Transverse colon (tissue), 4 donors: ENCODE data around the gene SBF2. TPM values are rescaled to one million over a fixed set of nuclear protein-coding genes. Genes with fewer than 3 reads are reported as not detected.

ENCODE experiments used
- DNase-seq: peaks from one replicate; pipeline ENCODE4 v3.0.0-alpha.2; 2019
- H3K27ac ChIP-seq, 4 donors: fragments of 200-600 bp; sonication (generic); 2 replicates each; pipeline ENCODE4 v1.5.1; 2016 to 2018; ENCODE audit warnings: inconsistent platforms in 4 of 4
- H3K27me3 ChIP-seq: fragments of 200-600 bp; sonication (generic); 2 replicates; pipeline ENCODE4 v1.5.1; 2017; ENCODE audit warnings: inconsistent platforms
- H3K36me3 ChIP-seq, 4 donors: fragments of 200-600 bp; sonication (generic); 2 replicates each; pipeline ENCODE4 v1.5.1; 2017 to 2019; ENCODE audit warnings: inconsistent platforms in 4 of 4
- H3K4me1 ChIP-seq, 4 donors: fragments of 200-600 bp; sonication (generic); 2 replicates each; pipeline ENCODE4 v1.5.1; 2017 to 2020; ENCODE audit warnings: inconsistent platforms in 4 of 4
- H3K4me3 ChIP-seq, 4 donors: fragments of 200-600 bp; sonication (generic); 1 replicate in 1 of 4; 2 replicates in 3 of 4; pipeline versions ENCODE4 v1.5.1 to v1.6.1; 2017 to 2019; ENCODE audit warnings: inconsistent platforms in 4 of 4
- H3K9me3 ChIP-seq, 2 donors: fragments of 200-600 bp; sonication (generic); 2 replicates each; pipeline ENCODE4 v1.5.1; 2017 to 2019; ENCODE audit warnings: inconsistent platforms in 2 of 2
- EP300 ChIP-seq: sonication (generic); formaldehyde crosslinking; IDR thresholded peaks from one replicate; pipeline ENCODE4 v1.6.1; 2017; ENCODE audit warnings: antibody characterized with exemption, low read depth
- POLR2A ChIP-seq: fragments of 450-650 bp; IDR thresholded peaks from one replicate; pipeline ENCODE4 v1.6.1; 2016; ENCODE audit warnings: antibody characterized with exemption, mild to moderate bottlenecking, moderate library complexity
- POLR2AphosphoS5 ChIP-seq, 3 donors: sonication (generic); formaldehyde crosslinking; IDR thresholded peaks; one replicate each; pipeline ENCODE4 v1.6.1; 2016; ENCODE audit warnings: antibody characterized with exemption in 3 of 3
- WGBS, 2 donors: methylation state at CpG; one replicate each; pipeline ENCODE4 v1.1.5; 2018; ENCODE audit warnings: low coverage in 1 of 2; 5-methylcytosine and 5-hydroxymethylcytosine counted together
- in situ Hi-C, 4 donors: fragments of 200-750 bp; cut with MboI; loops; one replicate each; pipeline versions ENCODE4 v1.15.0 to v1.15.1; 2017; ENCODE audit warnings: low sequenced_read_pairs in 3 of 4, low pct_ligation_motif_present in 1 of 4, low pct_unique_long_range_greater_than_20kb in 1 of 4
- intact Hi-C: fragments of 100-400 bp; cut with DNase I; formaldehyde crosslinking; loops from one replicate; pipeline ENCODE4 v1.15.1; 2023; ENCODE audit warnings: low total_unique reads
- total RNA-seq, 4 donors: library from RNA; depleted of rRNA; stranded (reverse); fragments of >200 nt; gene quantifications; one replicate each; pipeline ENCODE4 v1.1.0, GENCODE V29; 2016
- TF ChIP-seq, protein P1 (sequence below), 5 experiments: fragments of 200-600 bp in 3 of 5; fragments of 450-650 bp in 2 of 5; sonication (generic) in 3 of 5; IDR thresholded peaks; 1 replicate in 2 of 5; 2 replicates in 3 of 5; pipeline ENCODE4 v1.5.1; 2016 to 2017; ENCODE audit warnings: antibody characterized with exemption in 5 of 5, inconsistent platforms in 3 of 5, mild to moderate bottlenecking in 2 of 5, moderate library complexity in 1 of 5

SBF2 gene
- total RNA-seq, 4 donors from 2014 or later: 46.4 to 71.0 (median 54.8) TPM

DNA sequence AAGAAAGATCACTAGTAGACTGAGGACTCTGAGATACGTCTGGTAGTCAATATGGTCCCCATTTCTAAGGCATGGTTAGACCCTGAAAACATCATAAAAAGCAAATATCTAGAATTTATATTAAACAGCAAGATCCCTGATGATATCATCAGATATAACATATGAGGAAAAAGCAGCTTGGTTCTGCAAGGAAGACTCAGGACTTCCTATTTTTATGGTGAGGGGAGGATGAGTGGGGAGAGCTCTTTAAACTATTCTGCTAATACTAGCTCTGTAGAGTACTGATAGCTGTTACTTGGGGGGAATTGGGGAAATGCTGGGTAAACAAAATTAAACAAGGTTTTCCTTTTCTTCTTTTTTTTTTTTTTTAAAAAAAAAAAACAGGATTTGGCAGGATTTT, 394.3 kb downstream of the SBF2 start:
- in situ Hi-C loops: no loop called here
- H3K27me3 ChIP-seq: no peaks in the 10 kb centered on the region
- intact Hi-C loops: no loop called here
- H3K4me1 ChIP-seq: peaks cover 0 to 10% (median 0%) of the 10 kb centered on the region in 4 donors
- H3K36me3 ChIP-seq: peaks cover 0 to 11% (median 0%) of the 10 kb centered on the region in 4 donors
- 75 to 91% methylated on average over 1 of the region's 1 CpG for WGBS, 2 donors
- H3K9me3 ChIP-seq: no peaks in the 10 kb centered on the region
- TF ChIP-seq, protein P1, sequence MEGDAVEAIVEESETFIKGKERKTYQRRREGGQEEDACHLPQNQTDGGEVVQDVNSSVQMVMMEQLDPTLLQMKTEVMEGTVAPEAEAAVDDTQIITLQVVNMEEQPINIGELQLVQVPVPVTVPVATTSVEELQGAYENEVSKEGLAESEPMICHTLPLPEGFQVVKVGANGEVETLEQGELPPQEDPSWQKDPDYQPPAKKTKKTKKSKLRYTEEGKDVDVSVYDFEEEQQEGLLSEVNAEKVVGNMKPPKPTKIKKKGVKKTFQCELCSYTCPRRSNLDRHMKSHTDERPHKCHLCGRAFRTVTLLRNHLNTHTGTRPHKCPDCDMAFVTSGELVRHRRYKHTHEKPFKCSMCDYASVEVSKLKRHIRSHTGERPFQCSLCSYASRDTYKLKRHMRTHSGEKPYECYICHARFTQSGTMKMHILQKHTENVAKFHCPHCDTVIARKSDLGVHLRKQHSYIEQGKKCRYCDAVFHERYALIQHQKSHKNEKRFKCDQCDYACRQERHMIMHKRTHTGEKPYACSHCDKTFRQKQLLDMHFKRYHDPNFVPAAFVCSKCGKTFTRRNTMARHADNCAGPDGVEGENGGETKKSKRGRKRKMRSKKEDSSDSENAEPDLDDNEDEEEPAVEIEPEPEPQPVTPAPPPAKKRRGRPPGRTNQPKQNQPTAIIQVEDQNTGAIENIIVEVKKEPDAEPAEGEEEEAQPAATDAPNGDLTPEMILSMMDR (IDR thresholded peaks at IDR 0.05): no peak
- TF ChIP-seq POLR2A (no peak), EP300 (no peak), POLR2AphosphoS5 (IDR thresholded peaks at IDR 0.05) (no peak)
- H3K27ac ChIP-seq: no peak overlapping the region
- no peak overlapping the region for H3K4me3 ChIP-seq
- no peak for DNase-seq

DNA sequence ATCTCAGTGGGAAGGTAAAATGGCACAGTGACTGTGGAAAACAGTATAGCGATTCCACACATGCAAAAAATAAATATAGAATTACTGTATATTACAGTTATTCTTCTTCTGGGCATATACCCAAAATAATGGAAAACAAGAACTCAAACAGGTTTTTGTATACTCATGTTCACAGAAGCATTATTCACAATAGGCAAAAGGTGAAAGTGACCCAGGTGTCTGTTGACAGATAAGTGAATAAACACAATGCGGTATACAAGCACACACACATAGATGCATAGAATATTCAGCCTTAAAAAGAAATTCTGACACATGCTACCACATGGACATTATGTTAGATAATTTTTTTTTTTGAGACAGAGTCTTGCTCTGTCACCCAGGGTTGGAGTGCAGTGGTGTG, 397.1 kb downstream of the SBF2 start:
- no peak for TF ChIP-seq POLR2AphosphoS5 (IDR thresholded peaks at IDR 0.05)
- TF ChIP-seq EP300: no peak
- no peak for TF ChIP-seq POLR2A
- TF ChIP-seq, protein P1 (IDR thresholded peaks at IDR 0.05): no peak
- Histone ChIP-seq H3K4me1 (peaks cover 0 to 10% (median 0%) of the 10 kb centered on the region in 4 donors), H3K27me3 (no peaks in the 10 kb centered on the region), H3K4me3 (no peak overlapping the region), H3K36me3 (peaks cover 0 to 11% (median 0%) of the 10 kb centered on the region in 4 donors), H3K27ac (no peak overlapping the region), H3K9me3 (no peaks in the 10 kb centered on the region)
- WGBS, 2 donors: 92 to 93% methylated on average over 2 of the region's 2 CpGs
- intact Hi-C loops: no loop called here
- DNase-seq: no peak
- in situ Hi-C loops: no loop called here

DNA sequence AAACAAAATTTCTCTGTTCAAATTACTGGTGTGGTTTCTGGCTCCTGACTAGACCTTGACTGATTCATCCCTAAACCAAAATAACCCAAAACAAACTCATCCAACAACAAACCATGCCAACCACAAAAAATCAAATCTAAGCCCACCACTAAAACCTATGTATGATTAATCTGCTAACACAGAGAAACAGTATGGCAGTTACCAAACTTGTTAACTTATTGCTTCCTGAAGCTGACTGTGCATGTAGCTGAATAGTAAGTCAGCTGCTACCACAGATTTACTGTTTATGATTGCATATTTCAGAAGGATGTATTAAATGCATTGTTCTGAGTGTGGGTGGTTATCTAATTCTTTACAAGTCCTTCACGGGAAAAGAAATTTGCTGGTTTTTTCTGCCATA, 399.0 kb downstream of the SBF2 start:
- Histone ChIP-seq H3K27ac (no peak overlapping the region), H3K27me3 (no peaks in the 10 kb centered on the region), H3K36me3 (peaks cover 0 to 11% (median 0%) of the 10 kb centered on the region in 4 donors), H3K9me3 (no peaks in the 10 kb centered on the region), H3K4me3 (no peak overlapping the region), H3K4me1 (peaks cover 0 to 10% (median 0%) of the 10 kb centered on the region in 4 donors)
- TF ChIP-seq, protein P1 (IDR thresholded peaks at IDR 0.05): no peak
- no peak for TF ChIP-seq POLR2A
- intact Hi-C loops: no loop called here
- WGBS, 2 donors: 78 to 89% methylated on average over 1 of the region's 1 CpG
- no peak for DNase-seq
- in situ Hi-C loops: no loop called here

DNA sequence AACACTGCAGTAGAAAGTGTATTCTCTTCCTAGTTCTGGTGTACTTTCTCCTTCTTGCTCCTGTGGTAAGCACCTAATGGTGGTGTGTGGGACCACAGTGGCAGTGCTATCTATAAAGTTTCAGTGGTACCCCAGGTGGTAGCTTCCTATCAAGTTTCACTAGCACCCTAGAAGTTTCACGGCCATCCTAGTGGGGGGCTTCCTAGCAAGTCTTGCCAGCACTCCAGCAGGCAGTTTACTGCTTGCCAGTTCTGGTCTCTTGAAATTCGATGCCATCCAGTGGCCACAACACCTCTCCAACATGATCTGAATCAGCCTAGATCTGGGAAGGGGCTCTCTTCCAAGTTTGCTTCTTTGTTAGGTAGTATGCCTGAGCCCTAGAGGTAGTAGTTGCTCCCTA, 400.5 kb downstream of the SBF2 start:
- intact Hi-C loops: no loop called here
- Histone ChIP-seq H3K9me3 (no peaks in the 10 kb centered on the region), H3K36me3 (peaks cover 0 to 11% (median 0%) of the 10 kb centered on the region in 4 donors), H3K27ac (no peak overlapping the region), H3K4me3 (no peak overlapping the region), H3K4me1 (no peaks in the 10 kb centered on the region), H3K27me3 (no peaks in the 10 kb centered on the region)
- DNase-seq: no peak
- 71 to 87% methylated on average over 1 to 2 of the region's 2 CpGs for WGBS, 2 donors
- TF ChIP-seq EP300 (no peak), POLR2A (no peak), POLR2AphosphoS5 (IDR thresholded peaks at IDR 0.05) (no peak)
- TF ChIP-seq, protein P1 (IDR thresholded peaks at IDR 0.05): no peak
- in situ Hi-C loops: no loop called here
